Raji (cell line): ENCODE data around the gene PLEKHH1.

Experiments used
- POLR2A ChIP-seq: IDR thresholded peaks from 2 replicates; pipeline ENCODE4 v1.6.1; 2011; ENCODE audit warnings: low read depth, low read length, control low read depth; ENCODE audit not compliant: insufficient read depth

The PLEKHH1 gene

DNA sequence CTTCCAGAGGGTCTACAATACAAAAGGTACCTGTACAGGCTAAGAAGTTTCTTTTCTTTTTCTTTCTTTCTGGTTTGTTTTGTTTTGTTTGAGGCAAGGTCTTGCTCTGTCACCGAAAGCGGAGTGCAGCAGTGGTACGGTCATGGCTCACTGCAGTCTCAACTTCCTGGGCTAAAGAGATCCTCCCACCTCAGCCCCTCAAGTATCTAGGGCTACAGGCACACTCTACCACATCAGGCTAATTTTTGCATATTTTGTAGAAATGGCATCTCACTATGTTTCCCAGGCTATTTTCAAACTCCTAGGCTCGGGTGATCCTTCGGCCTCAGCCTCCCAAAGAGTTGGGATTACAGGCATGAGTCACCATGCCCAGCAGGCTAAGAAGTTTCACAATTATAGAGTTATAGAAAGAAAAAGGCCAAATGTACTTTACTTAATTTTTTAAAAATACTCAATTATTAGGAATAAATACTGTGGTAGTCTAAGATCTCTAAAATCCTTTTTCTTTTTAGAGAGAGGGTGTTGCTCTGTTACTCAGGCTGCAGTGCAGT is 70.0 kb downstream of the PLEKHH1 start:
- no peak for TF ChIP-seq POLR2A

- TF ChIP-seq POLR2A = no peak
These were observed 74.6 kb downstream of the PLEKHH1 start for GRCh38 chr14:67607646-67608045.

DNA sequence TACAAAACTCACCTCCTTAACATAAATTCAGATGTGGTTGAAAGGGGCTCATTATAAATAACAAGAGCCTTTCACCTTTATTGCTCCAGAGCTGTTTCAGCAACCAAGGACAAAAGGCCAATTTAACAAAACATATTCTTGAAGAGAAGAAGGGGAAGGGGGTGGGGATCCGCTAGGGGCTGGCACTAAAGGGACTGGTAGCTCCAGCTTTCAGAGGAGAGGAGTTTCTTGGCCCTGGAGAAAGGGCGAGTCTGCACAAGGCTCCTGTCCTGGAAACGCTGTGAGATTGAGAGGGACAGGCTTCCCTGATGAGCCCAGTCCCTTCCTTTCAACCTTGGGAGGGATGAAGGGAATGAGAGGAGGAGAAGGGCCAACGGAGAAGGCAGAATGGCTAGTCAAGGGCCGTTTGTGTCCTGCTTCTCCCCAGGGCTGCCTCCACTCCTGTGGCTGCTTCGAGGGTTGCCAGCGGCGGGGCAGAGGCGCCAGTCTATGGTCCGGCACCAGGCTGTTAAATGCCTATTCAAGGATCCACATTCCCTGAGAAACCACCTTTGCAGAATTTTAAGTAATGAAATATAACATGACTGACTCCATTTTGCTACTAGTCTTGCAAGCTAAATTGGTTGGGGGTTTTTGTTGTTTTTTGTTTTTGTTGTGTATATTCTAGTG is 76.7 kb downstream of the PLEKHH1 start:
- no peak for TF ChIP-seq POLR2A

DNA sequence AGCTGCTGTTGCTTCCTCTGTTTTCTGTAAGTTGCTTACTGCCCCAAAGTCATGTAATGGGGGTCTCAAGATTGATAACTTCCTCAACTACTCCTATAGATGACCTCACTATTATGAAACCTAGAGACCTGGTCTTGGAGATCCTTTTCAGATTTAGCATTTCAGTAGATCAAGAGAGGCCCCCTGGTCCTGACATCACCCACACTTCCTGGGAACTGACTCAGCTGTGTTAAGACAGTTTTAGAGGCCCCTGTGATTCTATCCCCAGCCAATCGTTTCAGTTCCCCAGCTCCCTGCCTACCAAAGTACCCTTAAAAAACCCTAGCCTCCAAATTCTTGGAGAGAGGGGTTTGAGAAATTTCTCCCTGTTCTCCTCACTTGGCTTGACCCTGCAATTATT is 77.4 kb downstream of the PLEKHH1 start:
- TF ChIP-seq POLR2A = no peak

GRCh38 chr14:67618617-67619063 is 85.5 kb downstream of the PLEKHH1 start:
- TF ChIP-seq POLR2A = no peak

DNA sequence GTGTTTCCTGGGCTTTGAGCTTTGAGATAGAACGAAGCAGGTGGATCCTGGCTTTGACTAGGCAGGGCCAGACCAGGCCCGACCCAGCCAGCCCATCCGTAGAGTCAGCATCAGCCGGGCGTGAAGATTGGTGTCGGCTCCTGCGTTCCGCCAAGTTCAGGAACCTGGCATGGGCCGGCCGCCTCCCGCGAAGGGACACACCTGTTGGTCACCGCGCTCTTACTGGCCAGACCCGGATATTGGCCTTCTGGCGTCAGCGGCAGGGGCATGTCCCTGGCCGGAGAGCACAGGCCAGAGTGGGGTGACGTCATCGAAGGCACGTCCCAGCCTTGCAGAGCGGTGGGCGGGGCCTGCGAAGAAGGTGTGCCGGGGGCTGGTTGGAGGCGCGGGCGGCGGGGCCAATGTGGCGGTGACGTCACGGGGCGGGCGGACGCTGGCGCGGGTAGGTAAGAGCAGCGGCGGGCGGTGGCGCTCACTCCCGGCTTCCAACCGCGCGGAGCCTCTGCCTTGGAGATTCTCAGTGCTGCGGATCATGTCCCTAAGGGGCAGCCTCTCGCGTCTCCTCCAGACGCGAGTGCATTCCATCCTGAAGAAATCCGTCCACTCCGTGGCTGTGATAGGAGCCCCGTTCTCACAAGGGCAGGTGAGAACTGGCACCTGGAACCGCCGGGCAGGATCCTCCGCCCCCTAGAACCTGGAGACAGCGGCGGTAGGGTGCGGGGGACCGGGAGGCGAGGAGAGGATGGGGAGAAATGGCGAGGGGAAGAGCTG is 86.5 kb downstream of the PLEKHH1 start, which contains the start of gene ARG2:
Gene ARG2, plus strand, starts transcription at position 475 of the 771 bp plus-strand sequence. Its CDS starts 58 bp downstream, at position 533.
- peak; percentile 79 for TF ChIP-seq POLR2A

DNA sequence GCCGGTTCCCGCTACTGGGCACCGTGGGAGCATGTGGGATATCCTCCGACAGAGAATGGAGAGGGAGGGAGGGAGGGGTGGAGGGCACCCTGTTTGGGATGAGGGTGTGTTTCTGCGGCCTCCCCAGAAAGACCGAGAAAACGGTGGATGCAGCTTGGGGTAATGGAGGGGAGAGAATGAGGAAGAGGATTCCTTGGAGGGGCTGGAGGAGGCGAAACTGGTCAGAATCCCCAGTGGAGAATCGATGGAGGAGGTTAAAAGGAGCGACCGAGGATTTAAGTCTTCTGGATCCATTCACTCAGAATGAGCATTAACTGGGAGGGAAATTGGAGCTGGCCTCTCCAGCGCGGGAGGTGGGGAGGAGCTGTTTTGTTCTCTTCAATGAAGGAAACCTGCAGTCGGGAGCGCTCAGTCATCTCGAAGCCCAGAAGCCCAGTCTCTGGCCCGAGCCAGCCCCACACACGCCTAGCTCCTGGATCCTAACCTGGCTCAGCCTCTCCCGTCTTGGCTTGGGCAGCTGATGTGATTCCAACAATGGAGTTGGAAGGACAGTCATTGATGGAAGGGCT is 87.2 kb downstream of the PLEKHH1 start:
- TF ChIP-seq POLR2A = no peak

GRCh38 chr14:67622675-67623074 is 89.6 kb downstream of the PLEKHH1 start:
- no peak for TF ChIP-seq POLR2A

DNA sequence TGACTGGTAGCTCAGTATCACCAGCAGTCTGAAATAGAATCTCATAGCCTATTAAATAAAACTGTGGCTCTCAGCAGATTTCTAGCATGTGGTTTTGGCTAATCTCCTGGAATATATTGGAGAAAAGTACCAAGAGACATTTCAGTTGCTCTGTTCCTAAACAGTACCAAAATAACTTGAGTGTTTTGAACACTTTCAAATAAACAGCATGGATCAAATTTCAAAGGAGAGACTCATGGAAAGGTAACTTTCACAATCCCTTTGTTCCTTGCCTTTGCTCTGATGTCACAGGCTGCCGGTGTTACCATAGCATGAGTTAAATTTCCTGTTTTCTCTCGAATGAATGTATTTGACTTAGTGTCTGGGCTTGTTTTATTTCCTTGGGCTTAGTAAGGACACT is 90.0 kb downstream of the PLEKHH1 start:
- no peak for TF ChIP-seq POLR2A

DNA sequence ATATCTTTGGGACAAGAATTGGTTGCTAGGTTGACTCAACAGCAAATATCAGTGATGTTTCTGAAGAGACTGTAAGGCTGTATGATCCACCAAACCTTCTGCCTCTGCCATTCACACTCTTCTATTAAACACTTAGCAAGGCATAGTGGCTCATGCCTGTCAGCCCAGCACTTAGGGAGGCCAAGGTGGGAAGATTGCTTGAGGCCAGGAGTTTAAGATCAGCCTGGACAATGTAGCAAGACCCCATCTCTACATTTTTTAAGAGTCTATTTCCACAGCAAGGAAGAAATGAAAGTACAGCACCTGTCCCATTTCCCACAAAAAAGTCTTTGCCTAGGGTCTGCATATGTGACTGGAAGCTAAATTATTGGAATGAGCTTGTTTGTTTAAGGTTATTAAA is 94.4 kb downstream of the PLEKHH1 start:
- no peak for TF ChIP-seq POLR2A

- no peak for TF ChIP-seq POLR2A
These were observed 97.1 kb downstream of the PLEKHH1 start for GRCh38 chr14:67630186-67630585.

- no peak for TF ChIP-seq POLR2A
These were observed 97.8 kb downstream of the PLEKHH1 start for GRCh38 chr14:67630938-67631337.

DNA sequence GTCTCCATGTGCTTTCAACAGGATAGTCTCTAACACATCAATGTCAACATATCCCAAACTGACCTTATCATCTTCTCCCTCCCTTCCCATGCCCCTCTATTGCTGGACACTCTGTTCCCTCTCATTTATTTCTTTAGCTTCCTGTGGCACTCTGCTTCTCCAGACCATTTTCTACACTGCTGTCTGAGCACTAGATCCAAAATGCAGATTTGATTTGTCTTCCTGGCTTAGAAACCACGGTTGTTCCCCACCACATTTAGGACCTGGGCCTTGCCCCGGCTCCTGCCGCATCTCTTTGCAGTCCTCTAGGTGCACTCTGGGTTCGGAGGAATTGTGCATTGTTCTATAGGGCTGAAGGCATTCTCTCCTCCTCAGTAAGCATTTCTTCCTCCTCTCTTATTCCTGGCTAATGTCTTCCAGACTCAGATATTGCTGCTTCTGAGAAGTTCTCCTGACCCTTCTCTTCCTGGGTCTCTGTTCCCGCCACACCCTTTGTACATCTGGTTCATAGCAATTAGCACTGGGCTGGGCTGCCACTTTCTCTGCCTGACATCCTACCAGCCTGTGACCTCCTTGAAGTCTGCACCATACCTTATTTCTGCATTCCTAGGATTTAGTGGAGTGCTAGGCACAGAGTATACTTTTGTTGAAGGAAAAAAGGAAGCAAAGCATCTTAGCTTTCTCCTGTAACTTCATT is 100.5 kb downstream of the PLEKHH1 start:
- TF ChIP-seq POLR2A = no peak

DNA sequence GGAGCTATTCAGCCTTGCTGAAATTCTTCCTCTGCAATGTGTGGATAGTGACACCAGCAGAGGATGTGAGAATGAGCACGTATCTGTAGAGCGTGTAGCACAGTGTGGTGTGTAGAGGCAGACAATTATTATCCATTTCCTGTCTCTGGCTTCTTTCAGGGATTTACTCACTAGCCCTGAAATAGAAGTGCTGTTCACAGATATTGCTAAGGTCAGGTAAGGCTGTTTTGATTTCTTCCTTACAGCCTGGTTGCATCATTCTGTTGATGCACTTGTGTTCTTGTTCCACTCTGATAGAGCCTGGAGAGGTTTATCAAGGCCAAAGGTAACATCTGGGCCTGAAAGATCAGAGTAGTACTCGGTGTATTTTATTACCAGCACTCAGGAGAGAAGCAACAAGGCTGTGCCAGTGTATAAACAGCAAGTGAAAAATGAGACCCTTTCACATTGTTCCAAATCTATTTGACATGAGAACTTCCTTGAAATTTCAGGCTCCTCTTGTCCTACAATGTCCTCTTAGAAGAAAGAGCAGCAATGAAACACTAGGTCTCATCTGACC is 103.3 kb downstream of the PLEKHH1 start:
- no peak for TF ChIP-seq POLR2A

GRCh38 chr14:67638642-67639041 is 105.6 kb downstream of the PLEKHH1 start:
- TF ChIP-seq POLR2A = no peak
